ENCODE results near the gene FYN. TPM values are rescaled to one million over a fixed set of nuclear protein-coding genes. Genes with fewer than 3 reads are reported as not detected.

FYN gene
- total RNA-seq, 1 experiment from 2014 or later: 37.8 TPM

GRCh38 chr6:111773501-111774345 is 99.5 kb downstream of the FYN start:
- no peak for DNase-seq (ENCODE audit: unreplicated experiment)
- Mint-ChIP-seq H3K36me3 (ENCODE audit: insufficient read depth, unreplicated experiment) (no peaks in the 10 kb centered on the region), H3K4me1 (ENCODE audit: insufficient read depth, unreplicated experiment) (peaks cover 10% of the 10 kb centered on the region), H3K27ac (ENCODE audit: low read depth, unreplicated experiment) (no peak overlapping the region), H3K27me3 (ENCODE audit: insufficient read depth, unreplicated experiment) (no peaks in the 10 kb centered on the region), H3K4me3 (ENCODE audit: unreplicated experiment) (no peak overlapping the region), H3K9me3 (ENCODE audit: unreplicated experiment) (no peaks in the 10 kb centered on the region)
- intact Hi-C loops (cut with micrococcal nuclease): no loop called here
- ChIA-PET POLR2A (no interaction called here), CTCF (interaction anchor here (1.0 kb wide), 1 partner anchor 271 kb away, joined by 3 read pairs; no protein-coding TSS in a partner anchor)
- no TSS peak for BruUV-seq (replicated peaks)
- no peak for TF ChIP-seq CTCF (IDR thresholded peaks at IDR 0.05; ENCODE audit: unreplicated experiment)

- no peak overlapping the region for H3K4me3 Mint-ChIP-seq (ENCODE audit: unreplicated experiment)
- no peak for DNase-seq (ENCODE audit: unreplicated experiment)
- no peaks in the 10 kb centered on the region for H3K36me3 Mint-ChIP-seq (ENCODE audit: insufficient read depth, unreplicated experiment)
- ChIA-PET CTCF (no interaction called here), POLR2A (no interaction called here)
- no TSS peak for BruUV-seq (replicated peaks)
- H3K27me3 Mint-ChIP-seq (ENCODE audit: insufficient read depth, unreplicated experiment): no peaks in the 10 kb centered on the region
- H3K4me1 Mint-ChIP-seq (ENCODE audit: insufficient read depth, unreplicated experiment): peaks cover 10% of the 10 kb centered on the region
- intact Hi-C loops (cut with micrococcal nuclease): no loop called here
- no peak overlapping the region for H3K27ac Mint-ChIP-seq (ENCODE audit: low read depth, unreplicated experiment)
- H3K9me3 Mint-ChIP-seq (ENCODE audit: unreplicated experiment): no peaks in the 10 kb centered on the region
- no peak for TF ChIP-seq CTCF (IDR thresholded peaks at IDR 0.05; ENCODE audit: unreplicated experiment)
Observed at GRCh38 chr6:111772381-111772780, 100.9 kb downstream of the FYN start.

GRCh38 chr6:111771629-111772028 is 101.6 kb downstream of the FYN start:
- no TSS peak for BruUV-seq (replicated peaks)
- POLR2A ChIA-PET: interaction anchor here (0.6 kb wide), 1 partner anchor 84 kb away, joined by 3 read pairs; no protein-coding TSS in a partner anchor
- H3K36me3 Mint-ChIP-seq (ENCODE audit: insufficient read depth, unreplicated experiment): no peaks in the 10 kb centered on the region
- CTCF ChIA-PET: no interaction called here
- DNase-seq (ENCODE audit: unreplicated experiment): no peak
- intact Hi-C loops (cut with micrococcal nuclease): no loop called here
- H3K9me3 Mint-ChIP-seq (ENCODE audit: unreplicated experiment): no peaks in the 10 kb centered on the region
- peaks cover 7% of the 10 kb centered on the region for H3K4me1 Mint-ChIP-seq (ENCODE audit: insufficient read depth, unreplicated experiment)
- H3K4me3 Mint-ChIP-seq (ENCODE audit: unreplicated experiment): no peak overlapping the region
- H3K27ac Mint-ChIP-seq (ENCODE audit: low read depth, unreplicated experiment): no peak overlapping the region
- H3K27me3 Mint-ChIP-seq (ENCODE audit: insufficient read depth, unreplicated experiment): no peaks in the 10 kb centered on the region
- no peak for TF ChIP-seq CTCF (IDR thresholded peaks at IDR 0.05; ENCODE audit: unreplicated experiment)

- Mint-ChIP-seq H3K27ac (ENCODE audit: low read depth, unreplicated experiment) (no peak overlapping the region), H3K27me3 (ENCODE audit: insufficient read depth, unreplicated experiment) (no peaks in the 10 kb centered on the region), H3K4me1 (ENCODE audit: insufficient read depth, unreplicated experiment) (peaks cover 4% of the 10 kb centered on the region), H3K4me3 (ENCODE audit: unreplicated experiment) (no peak overlapping the region), H3K36me3 (ENCODE audit: insufficient read depth, unreplicated experiment) (no peaks in the 10 kb centered on the region), H3K9me3 (ENCODE audit: unreplicated experiment) (no peaks in the 10 kb centered on the region)
- intact Hi-C loops (cut with micrococcal nuclease): no loop called here
- ChIA-PET CTCF (no interaction called here), POLR2A (interaction anchor here (0.6 kb wide), 1 partner anchor 84 kb away, joined by 3 read pairs; no protein-coding TSS in a partner anchor)
- DNase-seq (ENCODE audit: unreplicated experiment): no peak
- TF ChIP-seq CTCF (IDR thresholded peaks at IDR 0.05; ENCODE audit: unreplicated experiment): no peak
- BruUV-seq (replicated peaks): no TSS peak
Observed at GRCh38 chr6:111771094-111771432, 102.2 kb downstream of the FYN start.
